Fibroblast of the conjunctiva (primary cell): ENCODE measurements around the gene SEMA4C.

Source experiments
- DNase-seq: peaks from one replicate; pipeline ENCODE4 v3.0.0-alpha.2; 2010; ENCODE audit warnings: low read depth

SEMA4C gene

DNA sequence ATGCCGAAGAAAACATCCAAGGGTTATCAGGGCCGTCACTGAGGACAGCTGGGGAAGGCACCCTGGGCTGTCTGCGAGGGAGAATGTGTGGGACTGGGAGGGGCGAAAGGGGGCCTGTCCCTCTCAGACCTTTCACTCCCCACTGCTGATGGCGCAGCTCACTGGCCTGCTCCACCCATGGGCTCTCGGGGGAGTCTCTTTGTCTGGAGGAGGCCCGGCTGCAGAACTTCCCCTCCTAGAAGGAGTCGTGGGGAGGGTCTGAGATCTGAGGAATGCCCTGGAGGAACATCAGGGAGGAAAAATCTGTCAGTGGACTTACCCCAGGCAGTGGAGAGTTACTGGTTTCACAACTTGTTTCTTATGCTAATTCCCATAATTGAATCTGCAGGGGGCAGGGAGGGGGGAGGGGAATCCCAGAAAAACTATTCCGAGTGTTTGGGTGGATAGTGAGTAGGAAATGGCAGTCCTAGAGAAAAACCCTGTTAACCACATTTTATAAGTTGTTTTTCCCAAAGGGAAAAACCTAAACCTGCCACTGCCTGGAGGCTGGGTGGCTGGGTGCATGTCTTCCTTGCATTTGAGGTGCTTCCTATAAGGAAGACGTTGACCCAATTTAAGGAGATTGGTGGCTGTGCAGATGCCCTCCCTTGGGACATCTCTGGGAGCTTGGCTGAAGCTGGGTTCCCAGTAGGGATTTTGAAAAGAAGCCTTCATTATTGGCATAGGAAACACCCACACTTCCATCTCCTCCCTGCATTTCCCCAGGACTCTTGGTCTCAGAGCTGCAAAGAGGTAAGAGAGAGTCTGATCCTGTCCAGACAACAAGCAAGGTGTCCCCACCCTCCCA lies 11.7 kb upstream of the SEMA4C start:
- no peak for DNase-seq

DNA sequence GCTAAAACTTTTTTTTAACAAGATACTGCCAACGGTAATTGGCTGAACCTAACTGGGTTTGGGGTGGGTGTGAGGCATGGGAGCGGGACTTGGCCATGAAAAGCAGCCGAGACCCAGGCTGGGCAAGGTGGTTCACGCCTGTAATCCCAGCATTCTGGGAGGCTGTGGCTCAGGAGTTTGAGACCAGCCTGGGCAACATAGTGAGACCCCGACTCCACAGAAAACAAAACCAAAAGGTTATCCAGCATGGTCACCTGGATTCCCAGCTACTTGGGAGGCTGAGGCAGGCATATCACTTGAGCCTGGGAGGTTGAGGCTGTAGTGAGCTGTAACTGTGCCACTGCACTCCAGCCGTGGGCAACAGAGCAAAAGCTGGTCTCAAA lies 11.0 kb upstream of the SEMA4C start:
- no peak for DNase-seq

DNA sequence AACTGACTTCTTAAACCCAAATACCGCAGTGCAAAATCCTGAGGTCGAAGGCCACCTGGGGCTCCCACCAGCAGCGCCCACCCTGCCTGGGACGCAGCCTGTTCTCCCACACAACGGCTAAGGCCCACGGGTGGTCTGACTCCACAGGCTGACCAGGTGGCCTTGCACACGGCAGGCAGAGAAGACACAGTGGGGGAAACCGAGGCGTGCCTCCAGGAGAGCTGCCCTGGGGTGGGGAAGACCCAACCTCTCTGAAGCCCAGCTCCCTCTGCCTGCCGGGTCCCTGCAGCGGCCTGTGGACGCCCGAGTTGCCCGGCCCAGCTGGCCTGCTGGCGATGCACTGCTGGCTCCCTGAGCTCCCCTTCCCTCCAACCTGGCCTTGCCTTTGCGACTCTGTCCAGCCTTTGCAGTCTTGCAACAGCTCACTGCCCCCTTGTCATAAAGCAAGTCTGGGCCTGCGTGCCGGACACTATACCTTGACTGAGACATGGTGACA lies 9.7 kb upstream of the SEMA4C start:
- no peak for DNase-seq

DNA sequence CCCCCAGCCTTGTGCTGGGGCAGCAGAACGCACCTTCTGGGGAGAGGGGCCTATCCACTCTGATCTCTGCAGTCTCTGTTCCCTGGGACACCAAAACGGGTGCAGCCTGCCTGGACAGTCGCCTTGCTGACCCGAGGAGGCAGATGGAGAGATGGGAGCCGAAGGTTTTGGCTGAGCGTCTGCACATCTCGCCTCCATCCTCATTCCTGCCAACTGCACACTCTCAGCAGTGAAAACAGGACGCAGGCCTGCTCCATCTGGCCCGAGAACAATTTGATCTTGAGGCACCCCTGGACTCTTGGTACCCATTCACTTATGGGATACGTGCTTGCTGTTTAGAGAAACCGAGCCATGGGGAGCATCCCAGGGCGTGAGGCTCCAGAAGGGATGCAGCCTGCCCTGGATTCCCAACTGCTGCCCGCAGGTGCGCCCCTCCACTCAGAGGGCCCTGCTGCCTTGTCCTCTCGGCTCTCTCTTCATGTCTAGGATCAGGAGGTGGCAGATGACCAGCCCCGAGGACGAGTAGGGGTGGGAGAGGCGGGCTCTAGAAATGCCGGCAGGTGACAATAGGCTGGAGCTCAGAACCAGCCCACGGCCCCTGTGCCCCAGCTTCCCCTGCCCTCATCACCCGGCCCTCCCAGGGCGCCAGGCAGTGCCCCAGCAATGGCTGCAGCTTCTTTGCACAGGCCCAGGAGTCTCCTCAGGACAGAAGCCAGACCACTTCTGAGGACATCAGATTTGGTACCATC lies 9.1 kb upstream of the SEMA4C start:
- DNase-seq = no peak

DNA sequence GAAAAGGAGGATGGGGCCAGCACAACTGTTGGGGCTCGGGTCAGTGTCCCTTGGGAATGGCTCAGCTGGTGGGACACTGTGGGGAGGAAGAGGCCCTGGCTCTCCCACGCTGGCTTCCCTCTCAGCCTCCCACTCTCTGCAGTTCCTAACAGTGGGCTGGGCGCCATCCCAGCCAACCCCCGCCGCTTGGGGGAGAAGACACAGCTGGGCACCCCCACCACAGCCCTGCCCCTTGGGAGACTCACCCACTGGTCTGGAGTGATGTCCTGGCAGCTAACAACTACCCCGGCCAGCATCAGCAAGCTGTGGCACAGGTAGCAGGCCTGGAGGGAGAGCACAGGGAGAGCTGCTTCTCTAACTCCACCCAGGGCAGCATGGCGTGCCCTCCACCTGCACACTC lies 8.3 kb upstream of the SEMA4C start:
- DNase-seq = no peak

DNA sequence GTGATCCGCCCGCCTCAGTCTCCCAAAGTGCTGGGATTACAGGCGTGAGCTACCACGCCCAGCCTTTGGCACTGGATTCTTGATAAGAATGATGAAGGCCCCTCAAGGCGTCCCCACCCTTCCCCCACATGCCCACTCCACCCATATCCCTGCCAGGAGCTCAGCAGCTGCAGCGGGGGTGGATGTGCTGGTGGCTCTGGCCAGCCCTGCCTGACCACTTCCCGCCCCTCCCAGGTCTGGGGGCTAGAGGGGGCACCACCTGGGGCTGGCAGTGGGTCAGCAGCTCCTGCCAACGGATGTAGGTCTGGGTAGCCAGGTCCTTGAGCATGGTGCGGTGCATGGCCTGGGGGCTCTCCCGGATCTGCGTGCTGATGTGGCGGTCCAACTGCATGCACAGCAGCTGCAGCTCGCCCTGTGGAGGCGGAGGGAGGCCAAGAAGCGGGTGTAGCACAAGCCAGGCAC lies 7.8 kb upstream of the SEMA4C start:
- DNase-seq = no peak

DNA sequence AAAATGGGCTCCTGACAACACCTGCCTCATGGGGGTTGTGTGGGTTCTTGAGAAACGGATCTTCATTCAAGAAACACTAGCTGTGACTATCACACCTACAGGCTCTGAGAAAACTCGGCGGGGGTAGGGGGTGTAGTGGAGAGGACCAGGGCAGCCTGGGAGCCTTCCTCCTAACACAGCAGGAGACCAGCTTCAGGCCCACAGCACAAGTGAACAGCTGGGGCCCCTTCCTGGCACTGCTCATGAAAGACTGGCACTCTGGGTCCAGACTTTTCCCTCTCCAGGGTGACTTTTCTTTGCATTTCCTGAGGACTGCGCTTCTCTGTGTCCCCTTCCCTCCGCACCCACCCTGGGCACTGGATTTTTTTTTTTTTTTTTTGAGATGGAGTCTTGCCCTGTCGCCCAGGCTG lies 7.2 kb upstream of the SEMA4C start:
- DNase-seq = no peak

DNA sequence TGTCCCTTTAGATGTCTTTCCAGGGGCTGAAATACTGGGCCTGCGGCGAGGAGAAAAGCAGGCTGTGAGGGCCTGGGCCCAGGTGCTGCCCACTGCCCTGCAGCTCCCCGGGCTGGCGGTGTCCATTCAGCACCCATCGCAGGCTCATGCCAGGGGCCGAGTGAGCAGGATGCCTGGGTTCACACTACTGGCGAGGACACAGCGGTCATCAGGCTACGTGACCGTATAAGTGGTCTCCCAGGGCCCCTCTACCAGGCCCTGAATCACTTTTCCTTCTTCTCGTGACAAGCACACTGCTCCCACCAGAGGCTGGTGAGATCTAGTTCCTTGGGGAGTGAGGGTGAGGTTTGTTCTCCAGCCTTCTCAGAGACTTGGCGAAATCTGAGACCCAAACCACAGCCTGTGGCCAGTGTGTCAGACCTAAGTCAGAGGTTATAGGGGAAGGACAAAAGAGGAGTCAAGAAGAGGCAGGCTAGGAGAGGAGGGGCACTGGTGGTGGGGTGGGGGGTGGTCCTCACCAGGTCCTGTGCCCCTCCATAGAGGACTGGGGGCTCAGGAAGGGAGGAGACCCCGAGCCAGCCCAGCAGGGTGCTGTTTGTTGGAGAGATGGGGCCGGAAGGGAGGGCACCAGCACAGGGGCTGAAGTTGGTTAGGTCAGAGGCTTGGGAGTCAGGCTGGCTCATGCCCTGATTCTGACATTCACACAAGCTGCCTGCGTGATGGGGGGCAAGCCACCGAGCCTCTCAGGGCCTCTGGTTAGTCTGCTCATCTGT lies 6.6 kb upstream of the SEMA4C start:
- no peak for DNase-seq

DNA sequence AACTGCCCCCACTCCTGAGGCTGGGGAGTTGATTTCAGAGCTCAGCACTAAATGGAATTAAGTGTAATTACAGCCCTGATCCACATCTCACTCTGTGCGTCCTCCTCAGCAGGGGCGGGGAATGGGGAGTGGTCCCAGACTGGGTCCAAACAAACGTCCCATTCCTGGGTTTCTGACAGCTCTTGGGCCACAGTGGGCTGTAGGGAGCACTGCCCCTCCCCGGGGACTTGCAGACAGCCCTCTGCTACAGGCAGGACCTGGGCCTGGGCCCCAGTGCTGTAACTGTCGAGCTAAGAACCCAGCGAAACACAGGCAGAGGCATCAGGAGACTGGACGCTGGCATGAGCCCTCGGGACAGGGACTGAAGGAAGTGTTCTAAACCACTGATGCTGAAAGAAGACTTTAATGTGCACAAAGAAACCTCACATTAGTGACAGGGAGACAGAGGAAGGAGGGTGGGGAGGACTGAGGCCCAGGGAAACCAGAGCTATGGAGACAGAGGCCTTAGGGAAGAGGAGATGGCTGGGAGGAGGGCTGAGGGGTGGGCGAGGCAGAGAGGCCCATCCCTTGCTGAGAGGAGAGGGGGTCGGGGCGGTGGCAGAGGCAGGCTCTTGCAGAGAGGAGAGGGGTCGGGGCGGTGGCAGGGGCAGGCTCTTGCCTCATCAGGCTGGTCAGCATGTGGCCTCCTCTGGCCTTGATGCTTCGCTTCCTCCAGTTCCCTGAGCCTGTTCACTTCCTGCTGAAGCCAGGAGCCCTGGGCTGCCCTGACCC lies 5.8 kb upstream of the SEMA4C start:
- DNase-seq = no peak

DNA sequence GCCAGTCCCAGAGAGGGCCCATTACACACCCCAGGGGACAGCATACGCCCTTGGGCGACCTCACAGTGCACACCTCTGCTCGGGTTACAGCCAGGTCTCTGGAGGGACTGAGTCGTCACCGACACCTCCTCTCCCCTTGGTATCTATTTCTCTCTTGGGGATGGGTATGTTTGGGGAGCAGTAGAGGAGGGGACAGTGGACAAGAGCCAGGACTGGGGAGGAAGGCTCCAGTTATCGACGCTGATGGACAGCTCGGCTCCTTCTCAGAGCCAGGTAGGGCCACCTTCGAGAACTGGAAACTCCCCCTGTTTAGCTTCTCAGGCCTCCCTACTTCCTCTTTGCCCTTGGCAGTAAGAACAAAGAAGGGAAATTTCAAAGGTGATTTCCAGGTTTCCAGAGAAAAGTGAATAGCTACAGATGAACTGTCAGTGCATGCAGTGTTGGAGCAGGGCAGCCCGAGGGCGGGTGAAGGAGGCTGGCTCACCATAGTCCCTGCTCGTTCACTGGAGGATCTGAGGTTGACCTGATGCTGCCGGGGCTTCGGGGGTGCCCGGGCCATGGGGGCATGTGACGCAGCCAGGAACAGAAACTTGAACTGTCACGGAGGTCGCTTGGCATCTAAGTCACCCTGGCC lies 4.4 kb upstream of the SEMA4C start:
- DNase-seq = no peak

DNA sequence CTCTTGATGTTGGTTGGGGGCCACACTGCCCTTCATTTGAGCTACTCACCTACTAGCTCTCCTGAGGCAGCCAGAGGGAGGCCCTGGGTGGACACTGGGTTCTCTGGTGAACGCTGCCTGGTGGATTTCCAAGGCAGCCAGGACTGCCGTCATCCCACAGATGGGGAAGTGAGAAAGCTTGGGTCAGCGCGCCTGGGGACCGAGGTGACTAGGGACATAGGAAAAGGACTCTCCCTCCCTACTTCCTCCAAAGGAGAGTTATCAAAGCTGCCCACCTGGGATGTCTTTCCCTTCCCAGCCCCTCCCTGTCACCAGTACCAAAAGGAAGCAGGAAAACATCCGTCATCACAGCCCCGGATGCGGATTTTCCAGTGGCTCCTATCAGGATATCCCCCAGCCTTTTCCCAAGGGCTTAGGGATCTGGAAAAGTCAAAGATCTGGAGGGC lies 3.8 kb upstream of the SEMA4C start:
- no peak for DNase-seq

DNA sequence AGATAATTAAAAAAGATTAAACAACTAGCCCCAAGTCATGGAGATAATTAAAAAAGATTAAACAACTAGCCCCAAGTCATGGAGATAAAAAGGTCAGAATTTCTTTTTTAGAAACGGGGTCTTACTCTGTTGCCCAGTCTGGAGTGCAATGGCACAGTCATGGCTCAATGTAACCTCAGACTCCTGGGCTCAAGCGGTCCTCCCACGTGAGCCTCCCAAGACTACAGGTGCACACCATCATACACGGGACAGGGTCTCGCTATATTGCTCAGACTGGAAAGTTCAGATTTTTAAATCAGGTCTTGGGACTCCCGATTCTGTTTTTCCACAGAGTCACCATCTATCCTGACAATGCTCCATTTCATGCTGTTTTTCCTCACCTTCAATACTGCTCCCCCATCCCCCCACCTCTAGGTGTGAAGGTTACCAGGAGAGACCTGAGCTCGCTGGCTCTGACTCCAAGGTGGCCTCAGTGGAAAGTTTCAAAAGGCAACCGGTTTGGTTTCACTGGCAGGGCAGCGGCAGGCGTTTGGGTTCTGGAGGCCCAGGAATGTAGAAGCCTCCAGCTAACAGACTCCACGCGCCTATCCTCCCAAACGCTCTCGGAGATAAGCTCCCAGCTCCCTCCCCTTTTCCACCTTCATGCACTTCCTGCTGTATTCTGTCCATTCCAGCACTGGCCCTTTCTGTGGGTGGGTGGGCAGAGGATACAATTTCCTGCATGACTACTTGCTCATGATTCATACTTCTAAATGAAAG lies 2.9 kb upstream of the SEMA4C start:
- DNase-seq = no peak

DNA sequence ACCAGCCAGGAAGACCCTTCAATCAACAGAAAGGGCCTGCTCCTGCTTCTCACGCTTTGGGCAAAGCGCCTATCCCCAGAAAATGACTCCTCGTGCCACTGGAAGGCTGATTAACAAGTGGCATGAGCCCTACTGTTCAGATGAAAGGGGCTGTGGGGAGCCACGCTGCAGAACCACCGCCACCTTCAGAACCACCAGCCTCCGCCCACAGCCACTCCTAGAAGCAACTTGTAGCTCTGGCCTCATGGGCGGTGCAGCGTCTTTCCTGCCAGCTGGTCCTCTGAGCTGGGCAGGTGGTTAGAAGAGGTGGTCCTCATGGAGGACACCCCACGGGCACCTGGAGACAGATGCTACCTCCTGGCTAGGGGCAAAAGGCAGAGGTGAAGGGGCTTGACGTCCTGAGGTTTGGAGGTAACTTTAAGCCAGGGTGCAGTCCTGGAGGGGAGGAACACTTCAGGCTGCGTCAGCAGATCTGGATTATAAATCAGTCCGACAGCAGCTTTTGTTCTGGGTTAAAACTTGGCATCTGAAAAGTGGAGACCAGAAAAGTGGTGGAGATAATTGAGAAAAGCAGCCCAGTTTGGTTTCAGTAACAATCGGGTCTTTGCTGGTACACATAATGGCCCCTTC lies 861 bp upstream of the SEMA4C start:
- DNase-seq = no peak

DNA sequence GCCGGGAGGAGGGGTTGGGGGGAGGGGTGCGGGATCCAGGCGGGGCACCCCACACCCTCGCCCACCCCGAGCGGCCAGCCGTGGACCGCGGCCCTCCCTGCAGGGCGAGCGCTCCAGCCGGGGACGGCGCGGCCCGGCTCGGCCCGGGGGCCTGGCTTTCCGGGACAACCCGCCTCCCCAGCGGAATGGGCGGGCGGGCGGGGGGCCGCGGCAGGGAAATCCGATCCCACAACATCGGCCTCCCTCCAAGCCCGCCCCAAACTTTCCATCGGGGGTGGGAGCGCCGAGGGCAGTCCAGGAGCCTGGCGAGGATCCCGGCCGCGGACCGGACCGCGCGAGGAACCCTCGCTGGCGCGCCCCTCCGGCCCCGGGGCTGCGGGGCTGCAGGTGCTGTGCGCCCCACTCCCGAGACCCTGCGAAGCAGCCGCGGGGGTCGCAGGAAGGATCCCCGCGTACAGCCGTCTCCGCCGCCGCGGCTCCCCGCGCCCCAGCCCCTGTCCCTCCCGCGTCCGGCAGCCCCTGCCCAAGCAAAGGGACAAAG lies 529 bp downstream of the SEMA4C start:
- peak; percentile 56 for DNase-seq

DNA sequence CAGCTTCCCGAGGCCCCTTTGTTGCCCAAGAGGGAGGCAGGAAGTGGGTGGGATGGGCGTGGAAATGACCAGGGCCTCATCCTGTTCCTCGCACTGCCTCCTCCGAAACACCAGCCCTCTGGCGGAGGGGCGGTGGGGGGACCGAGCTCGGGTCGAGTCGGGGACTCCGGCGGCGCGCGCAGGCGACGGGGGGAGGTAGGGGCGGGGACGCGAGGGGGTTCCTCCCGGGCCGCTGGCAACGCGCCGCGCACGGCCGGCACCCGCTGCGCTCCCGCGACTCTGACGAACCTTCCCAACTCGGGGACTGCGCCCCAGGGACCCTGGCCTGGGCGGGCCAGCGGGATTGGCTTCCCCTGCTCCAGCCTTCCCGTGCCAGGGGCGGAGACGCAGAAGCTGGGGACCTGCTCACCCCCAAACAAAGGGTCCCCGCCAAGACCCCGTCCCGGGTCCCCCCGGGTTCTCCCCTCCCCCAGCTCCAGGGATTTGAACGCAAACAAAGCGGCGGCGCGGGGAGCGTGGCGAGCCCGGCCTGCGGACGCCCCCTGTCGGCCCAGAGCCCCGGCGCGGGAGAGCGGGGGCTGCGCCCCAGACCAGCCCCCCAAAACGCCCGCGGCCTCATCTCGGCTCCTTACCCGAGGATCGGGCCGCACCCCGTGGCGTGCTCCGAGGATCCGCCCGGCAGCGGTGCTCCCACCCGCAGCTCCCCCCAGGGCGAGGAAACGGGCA lies 1.2 kb downstream of the SEMA4C start:
- peak; percentile 81 for DNase-seq

DNA sequence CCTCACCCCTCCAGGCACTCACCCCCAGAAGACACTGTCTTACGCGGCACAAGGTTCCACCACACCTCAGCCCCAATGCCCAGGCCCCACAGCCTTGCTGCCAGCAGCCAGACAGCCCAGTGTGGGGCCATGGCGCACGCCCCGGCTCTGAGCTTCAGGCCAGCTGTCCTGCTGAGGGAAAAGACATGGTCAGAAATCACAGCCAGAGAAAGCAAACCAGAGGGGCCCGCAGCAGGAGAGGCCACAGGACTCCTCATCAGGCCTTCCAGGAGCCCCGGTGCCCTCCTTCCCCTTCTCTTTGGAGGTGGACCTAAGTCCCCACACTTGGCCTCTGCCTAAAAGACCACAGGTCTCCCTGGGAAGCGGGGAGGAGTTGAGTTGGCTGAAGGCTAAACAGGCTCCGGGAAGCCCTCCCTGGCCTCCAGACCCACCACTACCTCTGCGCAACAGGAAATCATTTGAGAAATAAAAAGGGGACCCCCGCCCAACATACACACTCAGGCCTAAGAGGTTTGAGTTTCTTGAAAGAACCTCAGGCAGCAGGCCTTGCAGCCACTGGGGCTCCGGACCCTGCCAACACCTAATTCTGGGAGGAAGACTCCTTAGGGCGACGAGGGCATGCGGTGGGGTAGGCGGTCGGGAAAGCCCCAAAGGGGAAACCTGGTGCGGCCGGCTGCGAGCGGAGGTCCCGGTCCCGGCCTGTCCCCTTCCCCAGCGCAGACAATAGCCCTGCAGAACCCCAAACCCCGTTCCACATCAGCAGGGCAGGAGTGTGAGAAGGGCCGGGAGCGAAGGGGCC lies 1.9 kb downstream of the SEMA4C start:
- no peak for DNase-seq

DNA sequence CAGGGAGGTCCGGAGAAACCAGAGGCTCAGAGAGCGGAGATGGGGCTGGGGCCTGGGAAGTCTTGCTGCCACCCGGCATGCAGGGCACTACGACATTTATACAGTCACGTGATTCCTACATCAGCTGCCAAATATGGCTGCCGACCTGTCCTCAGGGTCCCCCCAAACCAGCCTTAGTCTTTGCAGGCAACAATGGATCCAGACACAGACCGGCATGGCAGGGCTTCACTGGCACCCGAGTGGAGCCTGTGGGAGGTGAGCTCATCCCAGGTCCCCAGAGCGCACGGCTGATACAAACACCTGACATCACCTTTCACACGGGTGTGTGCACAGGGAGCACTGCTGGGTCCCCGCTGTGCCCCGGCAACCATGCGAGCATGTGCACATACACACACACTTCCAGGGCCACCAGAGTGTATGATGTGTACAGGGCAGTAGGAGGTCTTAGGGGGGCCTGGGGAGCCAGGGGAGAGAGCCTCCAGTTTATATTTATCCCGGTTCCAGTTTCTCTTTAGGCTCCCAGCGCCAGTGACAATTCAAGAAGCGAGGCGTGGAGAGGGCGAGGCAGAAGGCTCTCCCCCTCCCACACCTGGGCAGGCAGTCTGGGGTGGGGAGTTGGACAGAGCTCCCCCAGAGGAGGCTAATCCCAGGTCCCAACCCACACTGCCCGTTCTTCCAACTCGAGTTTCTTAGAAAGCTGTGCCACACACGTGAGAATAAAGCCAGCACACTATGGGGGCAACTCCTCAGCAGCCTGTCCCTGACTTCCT lies 2.7 kb downstream of the SEMA4C start:
- DNase-seq = no peak
